ENCODE data around the gene RNPS1. TPM values are rescaled to one million over a fixed set of nuclear protein-coding genes. Genes with fewer than 3 reads are reported as not detected.
A peak's percentile ranks its signal among the peaks of the same experiment; 100 is the strongest.

The RNPS1 gene
- total and polyA plus RNA-seq, 9 of the 15 experiments (the other 6 are each of a cell fraction or from before 2014, with no cell fraction given): 44.9 to 338 (median 202) TPM

DNA sequence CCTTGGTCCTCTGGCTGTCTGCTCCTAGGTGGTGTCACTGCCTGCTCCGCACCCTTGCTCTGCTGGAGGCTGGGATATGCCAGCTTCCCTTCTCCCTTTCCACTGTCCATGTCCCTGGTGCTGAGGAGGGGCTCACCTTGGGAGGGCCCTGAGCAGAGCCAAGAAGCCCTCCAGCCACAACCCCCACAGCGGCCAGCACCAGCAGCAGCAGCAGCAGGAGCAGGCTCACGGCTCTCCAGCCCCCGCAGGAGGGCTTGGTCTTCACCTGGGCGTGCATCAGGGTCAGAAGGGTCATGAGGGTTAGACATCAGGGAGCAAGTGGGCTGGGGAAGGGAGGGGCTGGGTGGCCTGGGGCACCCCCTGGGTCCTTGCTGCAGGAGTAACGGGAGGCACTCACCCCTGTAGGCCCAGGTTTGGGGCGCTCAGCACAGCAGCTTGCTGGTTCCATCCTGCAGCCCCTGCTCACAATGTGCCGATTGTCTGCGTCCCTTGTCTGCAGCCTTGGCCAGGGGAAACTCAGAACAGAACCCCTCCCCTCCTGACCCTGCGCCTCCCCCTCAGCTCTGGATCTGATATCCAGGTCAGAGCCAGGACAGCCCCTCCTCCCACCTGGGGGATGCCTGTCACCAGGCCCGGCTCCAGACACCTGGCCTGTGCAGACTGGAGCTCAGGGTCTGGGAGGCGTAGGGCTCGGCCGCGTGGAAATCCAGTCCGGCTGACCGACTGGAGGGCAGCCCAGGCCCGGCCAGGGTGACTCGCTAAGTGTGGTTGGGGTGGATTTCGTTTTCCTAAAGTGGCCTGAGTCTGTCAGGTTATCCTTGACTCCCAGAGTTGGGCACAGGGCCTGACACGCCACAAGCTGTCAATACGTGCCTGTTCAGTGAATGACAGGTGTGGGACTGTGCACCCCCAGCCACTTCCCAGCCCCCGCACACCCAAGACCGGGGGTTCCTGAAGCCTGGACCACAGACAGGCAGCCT, 57.2 kb downstream of the RNPS1 start, which contains the start of gene BRICD5 (continued):
- TF ChIP-seq ZNF512 (tag; IDR thresholded peaks at IDR 0.05) (no peak), GATA2 (CRISPR knock-in tag; IDR thresholded peaks at IDR 0.05) (no peak), MYNN (IDR thresholded peaks at IDR 0.05) (no peak; the same call in 1 of the 2 replicates), MYNN (CRISPR knock-in tag; IDR thresholded peaks at IDR 0.05) (no peak), MTA3 (IDR thresholded peaks at IDR 0.05; ENCODE audit: borderline replicate concordance) (0 out of 2 replicates have a peak, but pooled peaks have one; percentile 21), FOXJ3 (CRISPR knock-in tag; IDR thresholded peaks at IDR 0.05) (no peak), MAFG (tag; conservative IDR thresholded peaks at IDR 0.05) (no peak), SIRT6 (IDR thresholded peaks at IDR 0.05; ENCODE audit: low read depth, low read length) (no peak), SMAD3 (CRISPR knock-in tag; conservative IDR thresholded peaks at IDR 0.05) (no peak), SRSF7 (optimal IDR thresholded peaks at IDR 0.05; ENCODE audit: low read depth, low read length) (no peak), ZNF77 (CRISPR knock-in tag; IDR thresholded peaks at IDR 0.05) (0 out of 2 replicates have a peak, but pooled peaks have one; percentile 37), CBFB (CRISPR knock-in tag; IDR thresholded peaks at IDR 0.05) (no peak), CHD4 (IDR thresholded peaks at IDR 0.05; ENCODE audit: insufficient read depth, insufficient replicate concordance, low read depth, low read length, poor library complexity, severe bottlenecking) (no peak), POLR2AphosphoS2 (IDR thresholded peaks at IDR 0.05; ENCODE audit: low read length) (peak; percentile 96), FOXJ2 (tag; IDR thresholded peaks at IDR 0.05) (no peak), GABPA (tag; conservative IDR thresholded peaks at IDR 0.05; ENCODE audit: low read depth) (no peak), CHCHD3 (CRISPR knock-in tag; IDR thresholded peaks at IDR 0.05) (no peak), ZBTB33 (CRISPR knock-in tag; IDR thresholded peaks at IDR 0.05) (0 out of 2 replicates have a peak, but pooled peaks have one; percentile 12), NCOA1 (IDR thresholded peaks at IDR 0.05; ENCODE audit: low read depth) (no peak), FIP1L1 (IDR thresholded peaks at IDR 0.05; ENCODE audit: low read depth, low read length, poor library complexity, severe bottlenecking) (no peak), ELF2 (CRISPR knock-in tag; IDR thresholded peaks at IDR 0.05) (no peak)
- TF ChIP-seq, protein P1, sequence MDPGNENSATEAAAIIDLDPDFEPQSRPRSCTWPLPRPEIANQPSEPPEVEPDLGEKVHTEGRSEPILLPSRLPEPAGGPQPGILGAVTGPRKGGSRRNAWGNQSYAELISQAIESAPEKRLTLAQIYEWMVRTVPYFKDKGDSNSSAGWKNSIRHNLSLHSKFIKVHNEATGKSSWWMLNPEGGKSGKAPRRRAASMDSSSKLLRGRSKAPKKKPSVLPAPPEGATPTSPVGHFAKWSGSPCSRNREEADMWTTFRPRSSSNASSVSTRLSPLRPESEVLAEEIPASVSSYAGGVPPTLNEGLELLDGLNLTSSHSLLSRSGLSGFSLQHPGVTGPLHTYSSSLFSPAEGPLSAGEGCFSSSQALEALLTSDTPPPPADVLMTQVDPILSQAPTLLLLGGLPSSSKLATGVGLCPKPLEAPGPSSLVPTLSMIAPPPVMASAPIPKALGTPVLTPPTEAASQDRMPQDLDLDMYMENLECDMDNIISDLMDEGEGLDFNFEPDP (CRISPR knock-in tag; IDR thresholded peaks at IDR 0.05): no peak

Measured in K562 (cell line).